HEK293 (cell line): ENCODE measurements around the gene PROSER1.

Experiments
- CTCF ChIA-PET: fragments of 350-600 bp; formaldehyde crosslinking; extraction: SDS; loops from one replicate; lab custom pipeline; 2021; ENCODE audit warnings: antibody characterized with exemption; lab: Yijun Ruan, JAX
- POLR2A ChIA-PET: fragments of 300-600 bp; formaldehyde crosslinking; extraction: SDS; loops from one replicate; lab custom pipeline; 2020; ENCODE audit warnings: antibody characterized with exemption, inconsistent platforms; lab: Yijun Ruan, JAX
- H3K27ac ChIP-seq: fragments of 200-500 bp; sonication (Bioruptor generic); 2 replicates; pipeline ENCODE4 v1.5.1; 2014; ENCODE audit warnings: low read depth, low read length, control low read depth, inconsistent platforms; ENCODE audit errors: extremely low read depth
- H3K36me3 ChIP-seq, 2 experiments: fragments of 200-500 bp in 1 of 2; sonication (Bioruptor generic) in 1 of 2; 1 replicate in 1 of 2; 2 replicates in 1 of 2; pipeline ENCODE4 v1.5.1; 2014 to 2017; ENCODE audit warnings: inconsistent platforms in 2 of 2, low read length in 2 of 2; ENCODE audit not compliant: control insufficient read depth in 2 of 2, insufficient read depth in 1 of 2
- H3K4me1 ChIP-seq: fragments of 200-500 bp; sonication (Bioruptor generic); 2 replicates; pipeline ENCODE4 v1.5.1; 2014; ENCODE audit warnings: mild to moderate bottlenecking, low read length, inconsistent platforms; ENCODE audit not compliant: control insufficient read depth, insufficient read depth
- H3K4me3 ChIP-seq: 2 replicates; pipeline ENCODE4 v1.5.1; 2011; ENCODE audit warnings: low read depth, mild to moderate bottlenecking, control low read depth, low read length, moderate library complexity
- H3K9me3 ChIP-seq: fragments of 200-500 bp; sonication (Bioruptor generic); 2 replicates; pipeline ENCODE4 v1.5.1; 2014; ENCODE audit warnings: low read depth, low read length, inconsistent platforms; ENCODE audit not compliant: control insufficient read depth, insufficient read depth
- GLI4 ChIP-seq: fragments of 450-650 bp; formaldehyde crosslinking; IDR thresholded peaks from 2 replicates; pipeline ENCODE4 v1.5.1; 2016; ENCODE audit warnings: missing biosample characterization, missing genetic modification characterization
- IKZF3 ChIP-seq: fragments of 450-650 bp; IDR thresholded peaks from 2 replicates; pipeline ENCODE4 v1.5.0; 2018; ENCODE audit warnings: missing biosample characterization, mild to moderate bottlenecking, missing genetic modification characterization, moderate library complexity
- MYNN ChIP-seq: fragments of 450-650 bp; formaldehyde crosslinking; IDR thresholded peaks from 2 replicates; pipeline ENCODE4 v1.5.1; 2016; ENCODE audit warnings: missing biosample characterization, missing genetic modification characterization, borderline replicate concordance
- SCRT2 ChIP-seq: fragments of 450-650 bp; formaldehyde crosslinking; IDR thresholded peaks from 2 replicates; pipeline ENCODE4 v1.5.1; 2016; ENCODE audit warnings: missing biosample characterization, missing genetic modification characterization
- TCF7L2 ChIP-seq: IDR thresholded peaks from 2 replicates; pipeline ENCODE4 v1.6.1; 2011; ENCODE audit warnings: low read depth, mild to moderate bottlenecking, inconsistent platforms, low read length, moderate library complexity, borderline replicate concordance
- ZNF140 ChIP-seq: fragments of 450-650 bp; formaldehyde crosslinking; IDR thresholded peaks from 2 replicates; pipeline ENCODE4 v1.5.1; 2016; ENCODE audit warnings: missing biosample characterization, missing genetic modification characterization
- ZNF354C ChIP-seq: fragments of 450-650 bp; formaldehyde crosslinking; IDR thresholded peaks from 2 replicates; pipeline ENCODE4 v1.5.1; 2016; ENCODE audit warnings: missing biosample characterization, missing genetic modification characterization, low read depth, borderline replicate concordance
- ZNF366 ChIP-seq: fragments of 450-650 bp; formaldehyde crosslinking; conservative IDR thresholded peaks from 2 replicates; pipeline ENCODE4 v1.5.1; 2016; ENCODE audit warnings: missing biosample characterization, missing genetic modification characterization
- ZNF449 ChIP-seq: fragments of 450-650 bp; formaldehyde crosslinking; IDR thresholded peaks from 2 replicates; pipeline ENCODE4 v1.5.1; 2017; ENCODE audit warnings: missing biosample characterization, mild to moderate bottlenecking, missing genetic modification characterization, moderate library complexity
- ZNF514 ChIP-seq: fragments of 450-650 bp; formaldehyde crosslinking; IDR thresholded peaks from 2 replicates; pipeline ENCODE4 v1.5.1; 2016; ENCODE audit warnings: missing biosample characterization, missing genetic modification characterization
- ZNF560 ChIP-seq: fragments of 450-650 bp; formaldehyde crosslinking; IDR thresholded peaks from 2 replicates; pipeline ENCODE4 v1.5.1; 2017; ENCODE audit warnings: missing biosample characterization, missing genetic modification characterization, borderline replicate concordance
- ZNF561 ChIP-seq: fragments of 450-650 bp; IDR thresholded peaks from 2 replicates; pipeline ENCODE4 v1.5.1; 2018; ENCODE audit warnings: missing biosample characterization, missing genetic modification characterization, borderline replicate concordance
- ZNF658 ChIP-seq: fragments of 450-650 bp; formaldehyde crosslinking; IDR thresholded peaks from 2 replicates; pipeline ENCODE4; 2016; ENCODE audit warnings: missing biosample characterization, missing genetic modification characterization
- ZNF701 ChIP-seq: fragments of 450-650 bp; formaldehyde crosslinking; IDR thresholded peaks from 2 replicates; pipeline ENCODE4 v1.5.1; 2016; ENCODE audit warnings: missing biosample characterization, missing genetic modification characterization
- ZNF76 ChIP-seq: fragments of 450-650 bp; formaldehyde crosslinking; IDR thresholded peaks from 2 replicates; pipeline ENCODE4; 2016; ENCODE audit warnings: low read depth, missing biosample characterization, missing genetic modification characterization, borderline replicate concordance
- ZSCAN23 ChIP-seq: fragments of 450-650 bp; formaldehyde crosslinking; IDR thresholded peaks from 2 replicates; pipeline ENCODE4 v1.5.1; 2016; ENCODE audit warnings: missing biosample characterization, missing genetic modification characterization
- TF ChIP-seq, protein P1 (sequence below): fragments of 450-650 bp; formaldehyde crosslinking; optimal IDR thresholded peaks from 2 replicates; pipeline ENCODE3; 2016; ENCODE audit warnings: missing biosample characterization, mild to moderate bottlenecking, missing genetic modification characterization
- TF ChIP-seq, protein P2 (sequence below): IDR thresholded peaks from 2 replicates; pipeline ENCODE4 v1.6.1; 2011; ENCODE audit warnings: mild to moderate bottlenecking, low read depth, low read length, borderline replicate concordance
- TF ChIP-seq, protein P3 (sequence below): fragments of 450-650 bp; formaldehyde crosslinking; IDR thresholded peaks from 2 replicates; pipeline ENCODE4 v1.5.1; 2016; ENCODE audit warnings: missing biosample characterization, missing genetic modification characterization

The PROSER1 gene

DNA sequence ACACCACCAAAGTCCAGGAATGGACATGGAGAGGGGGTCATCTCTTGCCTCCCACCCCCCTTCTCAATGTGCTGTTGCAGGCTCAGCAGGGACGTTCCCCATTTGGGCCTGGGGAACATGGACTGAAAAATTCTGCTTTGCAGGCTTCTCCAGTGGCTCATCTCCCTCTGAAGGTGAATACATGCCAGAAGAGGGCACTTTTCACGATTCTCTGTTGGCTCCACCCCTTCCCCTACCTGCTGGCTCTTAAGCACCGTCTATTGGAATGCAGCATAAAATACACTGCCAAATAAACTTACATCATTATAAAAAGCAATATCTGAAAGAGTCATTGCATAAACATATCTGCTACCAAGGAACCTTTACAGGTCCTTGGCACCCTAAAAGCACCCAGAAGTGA, 36.1 kb upstream of the PROSER1 start:
- Histone ChIP-seq H3K27ac (no peak overlapping the region), H3K4me3 (no peak overlapping the region), H3K4me1 (no peaks in the 10 kb centered on the region), H3K36me3 (no peaks in the 10 kb centered on the region), H3K9me3 (no peaks in the 10 kb centered on the region)
- ChIA-PET CTCF (no interaction called here), POLR2A (no interaction called here)
- TF ChIP-seq ZNF76 (tag by site-specific recombination) (no peak), MYNN (tag by site-specific recombination) (no peak), ZNF449 (tag by site-specific recombination) (no peak), GLI4 (tag by site-specific recombination) (no peak), ZNF140 (tag by site-specific recombination) (no peak), ZNF701 (tag by site-specific recombination) (no peak), ZNF658 (tag by site-specific recombination) (no peak)
- TF ChIP-seq, protein P1, sequence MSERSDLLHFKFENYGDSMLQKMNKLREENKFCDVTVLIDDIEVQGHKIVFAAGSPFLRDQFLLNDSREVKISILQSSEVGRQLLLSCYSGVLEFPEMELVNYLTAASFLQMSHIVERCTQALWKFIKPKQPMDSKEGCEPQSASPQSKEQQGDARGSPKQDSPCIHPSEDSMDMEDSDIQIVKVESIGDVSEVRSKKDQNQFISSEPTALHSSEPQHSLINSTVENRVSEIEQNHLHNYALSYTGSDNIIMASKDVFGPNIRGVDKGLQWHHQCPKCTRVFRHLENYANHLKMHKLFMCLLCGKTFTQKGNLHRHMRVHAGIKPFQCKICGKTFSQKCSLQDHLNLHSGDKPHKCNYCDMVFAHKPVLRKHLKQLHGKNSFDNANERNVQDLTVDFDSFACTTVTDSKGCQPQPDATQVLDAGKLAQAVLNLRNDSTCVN (tag by site-specific recombination), result no peak

- TF ChIP-seq IKZF3 (tag by site-specific recombination), result no peak
- no peak for TF ChIP-seq ZNF561
- TF ChIP-seq, protein P2, sequence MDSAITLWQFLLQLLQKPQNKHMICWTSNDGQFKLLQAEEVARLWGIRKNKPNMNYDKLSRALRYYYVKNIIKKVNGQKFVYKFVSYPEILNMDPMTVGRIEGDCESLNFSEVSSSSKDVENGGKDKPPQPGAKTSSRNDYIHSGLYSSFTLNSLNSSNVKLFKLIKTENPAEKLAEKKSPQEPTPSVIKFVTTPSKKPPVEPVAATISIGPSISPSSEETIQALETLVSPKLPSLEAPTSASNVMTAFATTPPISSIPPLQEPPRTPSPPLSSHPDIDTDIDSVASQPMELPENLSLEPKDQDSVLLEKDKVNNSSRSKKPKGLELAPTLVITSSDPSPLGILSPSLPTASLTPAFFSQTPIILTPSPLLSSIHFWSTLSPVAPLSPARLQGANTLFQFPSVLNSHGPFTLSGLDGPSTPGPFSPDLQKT, result no peak
- TF ChIP-seq ZNF514 (tag by site-specific recombination), result no peak
- TF ChIP-seq ZNF354C (tag by site-specific recombination), result no peak
- no peak for TF ChIP-seq ZNF560
- no peak for TF ChIP-seq ZSCAN23 (tag by site-specific recombination)
- TF ChIP-seq ZNF366 (tag by site-specific recombination), result no peak
- TF ChIP-seq TCF7L2, result no peak
- TF ChIP-seq, all 188 proteins: peak for 0
- H3K27ac ChIP-seq, result no peak overlapping the region
- no peaks in the 10 kb centered on the region for H3K4me1 ChIP-seq
- CTCF ChIA-PET, result no interaction called here
- no peaks in the 10 kb centered on the region for H3K36me3 ChIP-seq
- H3K4me3 ChIP-seq, result no peak overlapping the region
- H3K9me3 ChIP-seq, result no peaks in the 10 kb centered on the region
- POLR2A ChIA-PET, result no interaction called here
Measured at GRCh38 chr13:39072842-39073241, 35.0 kb upstream of the PROSER1 start.

DNA sequence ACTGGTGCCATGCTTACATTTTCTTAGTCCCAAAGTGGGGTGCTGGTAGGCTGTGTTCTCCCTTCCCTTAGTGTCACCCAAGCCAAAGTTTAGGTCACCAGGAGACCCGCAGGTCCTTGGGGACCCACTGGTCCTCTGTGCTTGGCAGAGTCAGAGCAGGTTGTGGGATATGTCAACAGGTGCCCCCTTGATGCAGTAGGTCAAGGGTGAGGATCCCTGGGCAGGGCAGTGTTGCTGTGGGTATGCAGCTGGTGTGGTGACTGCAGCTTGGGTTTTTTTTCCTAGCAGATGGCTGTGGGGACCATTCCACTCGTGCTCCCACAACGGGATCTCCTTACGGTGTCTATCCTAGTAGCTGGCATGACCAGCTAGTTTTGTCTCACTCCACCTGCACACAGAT, 24.1 kb upstream of the PROSER1 start:
- Histone ChIP-seq H3K9me3 (no peaks in the 10 kb centered on the region), H3K27ac (no peak overlapping the region), H3K4me3 (no peak overlapping the region), H3K4me1 (no peaks in the 10 kb centered on the region), H3K36me3 (no peaks in the 10 kb centered on the region)
- ChIA-PET POLR2A (no interaction called here), CTCF (no interaction called here)
- TF ChIP-seq, protein P3, sequence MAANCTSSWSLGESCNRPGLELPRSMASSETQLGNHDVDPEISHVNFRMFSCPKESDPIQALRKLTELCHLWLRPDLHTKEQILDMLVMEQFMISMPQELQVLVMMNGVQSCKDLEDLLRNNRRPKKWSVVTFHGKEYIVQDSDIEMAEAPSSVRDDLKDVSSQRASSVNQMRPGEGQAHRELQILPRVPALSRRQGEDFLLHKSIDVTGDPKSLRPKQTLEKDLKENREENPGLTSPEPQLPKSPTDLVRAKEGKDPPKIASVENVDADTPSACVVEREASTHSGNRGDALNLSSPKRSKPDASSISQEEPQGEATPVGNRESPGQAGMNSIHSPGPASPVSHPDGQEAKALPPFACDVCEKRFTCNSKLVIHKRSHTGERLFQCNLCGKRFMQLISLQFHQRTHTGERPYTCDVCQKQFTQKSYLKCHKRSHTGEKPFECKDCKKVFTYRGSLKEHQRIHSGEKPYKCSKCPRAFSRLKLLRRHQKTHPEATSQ (tag by site-specific recombination), result no peak
- TF ChIP-seq SCRT2 (tag by site-specific recombination), result peak; percentile 53; the same call in 1 of the 2 replicates
